DMS 273 (cell line): ENCODE data around the gene SMYD4.
"Not testable (repeated sequence)": the region's sequence is repeated elsewhere in the genome, so short reads cannot be mapped to it uniquely, and the experiment has no call there.

Experiments
- DNase-seq: peaks from one replicate; lab custom pipeline; 2025; ENCODE audit not compliant: unreplicated experiment; lab: John Stamatoyannopoulos, UW

Gene SMYD4

DNA sequence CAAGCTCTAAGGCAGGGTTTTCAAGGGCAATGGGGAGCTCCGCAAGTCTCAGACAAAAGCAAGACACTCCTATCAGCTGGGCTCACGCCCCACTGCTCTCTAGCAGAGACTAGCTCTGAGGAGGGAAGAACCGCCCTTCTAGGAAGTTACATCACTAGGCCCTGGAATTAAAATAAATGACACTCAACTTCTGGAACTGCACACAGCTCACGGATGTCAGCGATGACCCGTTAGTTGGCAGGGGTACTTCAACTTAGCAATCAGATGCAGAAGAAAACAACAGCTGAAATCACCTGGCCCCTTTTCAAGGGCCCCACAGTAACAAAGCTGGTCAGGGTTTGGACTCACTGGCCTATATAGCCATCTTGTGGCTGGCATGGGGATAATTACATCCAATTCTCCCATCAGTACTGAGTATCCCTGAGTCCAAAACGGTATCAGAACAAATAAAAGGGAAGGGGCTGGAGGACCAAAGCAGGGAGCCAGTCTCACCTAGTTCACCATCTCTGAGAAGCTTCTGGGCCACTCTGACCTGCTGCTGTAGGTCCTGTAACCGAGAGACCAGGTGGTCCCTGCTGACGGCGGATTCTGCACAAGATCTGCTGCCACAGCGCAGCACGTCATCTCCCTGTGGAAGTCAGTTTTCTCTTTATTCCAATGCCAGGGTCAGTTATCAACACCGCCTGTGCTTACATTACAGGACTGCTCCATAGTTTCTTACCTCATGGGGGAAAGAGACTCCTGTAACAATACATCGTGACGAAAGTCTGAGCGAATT, 45.7 kb downstream of the SMYD4 start:
- peak; percentile 44 for DNase-seq

DNA sequence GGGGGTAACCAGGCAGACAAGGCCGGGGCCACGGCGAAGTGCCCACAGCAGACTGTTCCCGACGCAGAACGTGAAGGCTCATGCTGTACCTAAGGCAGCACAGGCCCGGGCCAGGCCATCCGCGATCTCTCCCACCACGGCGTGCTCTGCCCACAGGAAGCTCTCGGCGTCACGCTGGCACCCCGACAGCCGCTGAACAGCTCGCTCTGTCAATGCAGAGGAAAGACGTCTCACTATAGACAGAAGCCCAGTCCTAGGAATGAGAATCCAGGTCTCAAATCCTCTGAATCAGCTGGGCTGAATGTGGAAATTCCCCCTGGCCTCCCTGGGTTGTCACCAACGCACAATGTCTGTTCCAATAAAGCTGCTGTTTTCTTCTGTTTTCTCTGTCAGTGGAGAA, 46.4 kb downstream of the SMYD4 start:
- DNase-seq: no peak

DNA sequence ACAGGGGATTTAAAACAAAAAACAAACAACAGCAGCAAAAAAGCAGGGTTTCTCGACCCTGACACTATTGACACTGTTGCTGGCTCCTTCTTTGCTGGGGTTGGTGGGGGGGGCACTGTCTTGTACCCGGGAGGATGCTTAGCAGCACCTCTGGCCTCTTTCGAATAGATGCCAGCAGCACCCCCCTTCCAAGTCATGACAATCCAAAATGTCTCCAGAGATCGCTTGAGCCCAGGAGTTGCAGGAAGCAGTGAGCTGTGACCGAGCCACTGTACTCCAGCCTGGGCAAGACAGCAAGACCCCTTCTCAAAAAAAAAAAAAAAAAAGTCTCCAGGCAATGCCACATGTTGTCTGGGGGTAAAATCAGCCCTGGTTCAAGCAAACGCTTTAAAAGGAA, 47.5 kb downstream of the SMYD4 start:
- DNase-seq: no peak

DNA sequence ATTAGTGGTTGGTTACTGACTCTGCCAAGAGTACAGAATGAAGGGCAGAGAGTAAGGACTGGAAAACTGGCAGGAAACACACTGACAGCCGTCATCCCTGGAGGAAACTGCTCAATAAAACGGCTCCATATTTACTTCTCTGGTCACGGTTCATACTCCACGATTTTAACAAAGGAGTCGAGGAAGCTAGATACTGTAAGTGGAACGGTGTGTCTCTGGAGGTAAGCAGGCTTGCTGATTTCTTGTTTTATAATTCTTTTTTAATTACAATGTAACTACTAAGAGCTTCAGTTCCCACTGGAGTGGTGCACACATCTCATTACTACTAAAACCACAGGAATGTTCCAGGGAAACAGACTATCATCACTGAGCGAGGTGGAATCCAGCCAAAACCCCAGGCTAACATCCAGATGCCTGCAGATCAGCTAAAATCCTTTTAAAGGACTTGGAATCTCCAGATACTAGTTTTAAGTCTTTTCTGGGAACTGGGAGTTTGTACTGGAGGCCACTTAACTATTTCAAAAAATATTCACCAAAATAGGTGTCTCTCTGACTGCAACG, 50.1 kb downstream of the SMYD4 start:
- peak; percentile 55 for DNase-seq

DNA sequence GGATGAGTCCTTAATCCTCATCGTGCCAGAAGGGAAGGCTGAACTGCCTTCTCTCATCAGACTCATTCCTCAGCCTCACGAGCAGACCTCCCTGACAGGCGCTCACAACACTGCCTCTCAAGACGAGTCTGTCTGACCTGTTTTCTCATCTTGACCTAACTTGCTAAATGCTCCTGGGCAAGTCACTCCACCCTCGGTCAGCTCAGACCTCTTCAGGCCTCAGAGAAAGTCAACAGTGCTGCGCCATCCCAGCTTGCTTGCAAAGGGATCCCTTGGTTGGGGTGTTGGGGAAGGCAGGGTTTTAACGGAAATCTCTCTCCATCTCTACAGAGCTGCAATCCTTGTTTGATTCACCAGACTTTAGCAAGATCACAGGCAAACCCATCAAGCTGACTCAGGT, 52.8 kb downstream of the SMYD4 start:
- DNase-seq: no peak

DNA sequence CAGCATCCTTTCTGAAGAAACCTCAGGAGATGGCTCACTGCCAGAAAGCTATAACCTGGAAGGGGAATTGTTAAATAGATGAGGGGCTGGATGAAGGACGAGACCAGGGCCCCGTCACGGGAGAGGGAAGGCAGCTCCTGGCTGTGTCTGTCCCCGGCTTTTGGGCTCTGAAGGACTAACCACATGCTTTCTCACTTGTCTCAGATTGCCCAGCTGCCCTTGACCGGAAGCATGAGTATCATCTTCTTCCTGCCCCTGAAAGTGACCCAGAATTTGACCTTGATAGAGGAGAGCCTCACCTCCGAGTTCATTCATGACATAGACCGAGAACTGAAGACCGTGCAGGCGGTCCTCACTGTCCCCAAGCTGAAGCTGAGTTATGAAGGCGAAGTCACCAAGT, 53.4 kb downstream of the SMYD4 start:
- DNase-seq: no peak

DNA sequence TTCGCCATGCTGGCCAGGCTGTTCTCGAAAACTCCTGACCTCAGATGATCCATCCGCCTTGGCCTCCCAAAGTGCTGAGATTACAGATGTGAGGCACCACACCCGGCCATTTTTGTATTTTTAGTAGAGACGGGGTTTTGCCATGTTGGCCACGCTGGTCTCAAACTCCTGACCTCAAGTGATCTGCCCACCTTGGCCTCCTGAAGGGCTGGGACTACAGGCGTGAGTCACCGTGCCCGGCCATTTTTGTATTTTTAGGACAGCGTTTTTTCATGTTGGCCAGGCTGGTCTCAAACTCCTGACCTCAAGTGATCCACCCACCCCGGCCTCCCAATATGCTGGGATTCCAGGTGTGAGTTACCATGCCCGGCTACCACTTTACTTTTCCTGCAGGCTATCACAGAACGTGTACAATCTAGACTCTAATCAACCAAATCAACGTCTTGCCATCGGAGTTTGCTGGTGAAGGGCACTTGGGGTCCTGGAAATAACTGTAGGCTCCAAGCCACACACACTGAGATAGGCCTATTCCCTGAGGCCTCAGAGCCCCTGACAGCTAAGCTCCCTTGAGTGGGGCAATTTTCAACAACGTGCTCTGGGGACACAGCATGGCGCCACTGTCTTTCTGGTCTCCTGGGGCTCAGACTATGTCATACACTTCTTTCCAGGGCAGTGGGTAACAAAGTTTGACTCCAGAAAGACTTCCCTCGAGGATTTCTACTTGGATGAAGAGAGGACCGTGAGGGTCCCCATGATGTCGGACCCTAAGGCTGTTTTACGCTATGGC, 55.1 kb downstream of the SMYD4 start:
- DNase-seq: no peak

DNA sequence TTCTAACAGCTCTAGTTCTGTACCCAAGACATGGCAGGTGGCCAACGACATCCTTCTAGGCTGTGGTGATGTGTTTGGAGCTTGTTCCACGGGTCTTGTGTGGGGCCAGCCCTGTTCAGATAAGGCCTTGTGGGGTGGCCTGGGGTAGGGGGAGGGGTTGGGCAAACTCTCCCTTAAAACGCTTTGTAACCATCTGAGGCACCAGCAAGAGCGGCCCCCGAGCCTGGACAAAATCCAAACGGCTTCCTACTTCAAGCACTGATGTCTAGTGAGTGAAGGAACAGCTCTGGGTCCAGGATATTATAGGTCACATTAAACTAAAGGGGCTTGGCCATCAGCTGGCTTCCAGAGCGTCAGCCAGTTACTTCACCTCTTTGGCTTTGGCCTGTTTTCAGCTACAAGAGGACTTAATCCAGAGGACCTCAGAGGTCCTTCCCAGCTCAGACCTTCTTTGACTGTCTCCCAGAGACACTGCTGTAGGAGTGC, 56.0 kb downstream of the SMYD4 start:
- DNase-seq: no peak

DNA sequence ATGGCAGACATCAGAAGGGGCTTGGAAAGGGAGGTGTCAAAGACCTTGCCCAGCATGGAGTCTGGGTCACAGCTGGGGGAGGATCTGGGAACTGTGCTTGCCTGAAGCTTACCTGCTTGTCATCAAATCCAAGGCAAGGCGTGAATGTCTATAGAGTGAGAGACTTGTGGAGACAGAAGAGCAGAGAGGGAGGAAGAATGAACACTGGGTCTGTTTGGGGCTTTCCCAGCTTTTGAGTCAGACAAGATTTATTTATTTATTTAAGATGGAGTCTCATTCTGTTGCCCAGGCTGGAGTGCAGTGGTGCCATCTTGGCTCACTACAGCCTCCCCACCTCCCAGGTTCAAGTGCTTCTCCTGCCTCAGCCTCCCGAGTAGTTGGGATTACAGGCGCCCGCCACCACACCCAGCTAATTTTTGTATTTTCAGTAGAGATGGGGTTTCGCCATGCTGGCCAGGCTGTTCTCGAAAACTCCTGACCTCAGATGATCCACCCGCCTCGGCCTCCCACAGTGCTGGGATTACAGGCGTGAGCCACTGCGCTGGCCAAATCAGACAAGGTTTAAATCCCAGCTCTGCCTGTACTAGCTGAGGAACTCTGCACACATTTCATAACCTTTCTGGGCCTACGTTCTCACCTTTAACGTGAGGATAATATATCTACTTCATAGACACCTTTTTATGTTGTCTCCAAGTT, 56.6 kb downstream of the SMYD4 start:
- not testable (repeated sequence) for DNase-seq

DNA sequence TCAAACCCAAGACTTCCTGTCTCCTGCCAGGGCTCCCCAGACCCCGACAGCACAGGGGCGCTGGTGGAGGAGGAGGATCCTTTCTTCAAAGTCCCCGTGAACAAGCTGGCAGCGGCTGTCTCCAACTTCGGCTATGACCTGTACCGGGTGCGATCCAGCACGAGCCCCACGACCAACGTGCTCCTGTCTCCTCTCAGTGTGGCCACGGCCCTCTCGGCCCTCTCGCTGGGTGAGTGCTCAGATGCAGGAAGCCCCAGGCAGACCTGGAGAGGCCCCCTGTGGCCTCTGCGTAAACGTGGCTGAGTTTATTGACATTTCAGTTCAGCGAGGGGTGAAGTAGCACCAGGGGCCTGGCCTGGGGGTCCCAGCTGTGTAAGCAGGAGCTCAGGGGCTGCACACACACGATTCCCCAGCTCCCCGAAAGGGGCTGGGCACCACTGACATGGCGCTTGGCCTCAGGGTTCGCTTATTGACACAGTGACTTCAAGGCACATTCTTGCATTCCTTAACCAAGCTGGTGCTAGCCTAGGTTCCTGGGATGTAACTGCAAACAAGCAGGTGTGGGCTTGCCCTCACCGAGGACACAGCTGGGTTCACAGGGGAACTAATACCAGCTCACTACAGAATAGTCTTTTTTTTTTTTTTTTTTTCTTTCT, 59.8 kb downstream of the SMYD4 start:
- DNase-seq: peak; percentile 46

DNA sequence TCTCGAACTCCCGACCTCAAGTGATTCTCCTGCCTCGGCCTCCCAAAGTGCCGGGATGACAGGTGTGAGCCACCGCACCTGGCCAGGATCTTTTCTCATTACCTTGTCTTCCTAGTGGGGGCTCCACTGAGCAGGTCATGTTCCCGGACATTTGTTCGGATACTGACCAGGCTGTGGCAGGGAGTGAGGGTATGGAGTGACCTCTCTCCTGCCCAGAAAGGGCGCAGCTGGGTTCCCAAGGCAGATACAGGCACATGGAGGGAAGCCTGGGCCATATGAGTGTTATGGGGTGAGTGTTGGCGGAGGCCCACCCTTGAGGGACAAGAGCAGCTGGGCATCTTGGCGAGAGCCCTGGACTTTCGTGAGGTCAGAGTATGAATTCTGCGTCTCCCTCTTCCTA, 62.3 kb downstream of the SMYD4 start:
- DNase-seq: no peak

DNA sequence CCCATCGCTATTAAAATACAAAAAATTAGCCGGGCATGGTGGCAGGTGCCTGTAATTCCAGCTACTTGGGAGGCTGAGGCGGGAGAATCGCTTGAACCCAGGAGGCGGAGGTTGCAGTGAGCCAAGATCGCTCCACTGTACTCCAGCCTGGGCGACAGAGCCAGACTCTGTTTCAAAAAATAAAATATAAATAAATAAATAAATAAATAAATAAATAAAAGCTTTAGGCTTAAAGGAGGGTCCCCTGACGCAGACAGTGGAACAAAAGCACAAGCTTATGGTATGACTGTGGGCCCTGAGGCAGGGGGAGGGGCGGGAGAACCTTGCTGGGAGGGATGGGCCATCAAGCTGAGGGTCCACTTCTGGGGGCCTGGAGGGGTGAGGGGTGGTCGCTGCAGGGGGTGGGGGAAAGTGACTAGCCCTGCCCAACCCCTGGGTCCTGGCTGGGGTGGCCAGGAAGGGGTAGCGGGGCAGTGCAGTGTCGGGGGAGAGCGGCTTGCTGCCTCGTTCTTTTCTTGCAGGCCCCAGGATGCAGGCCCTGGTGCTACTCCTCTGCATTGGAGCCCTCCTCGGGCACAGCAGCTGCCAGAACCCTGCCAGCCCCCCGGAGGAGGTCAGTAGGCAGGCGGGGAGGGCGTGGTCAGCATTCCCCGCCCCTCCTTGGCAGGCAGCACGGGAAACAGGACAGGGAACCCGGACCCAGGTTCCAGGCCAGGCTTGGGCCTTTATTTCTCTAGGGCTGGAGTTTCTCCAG, 63.1 kb downstream of the SMYD4 start:
- peak; percentile 29 for DNase-seq

DNA sequence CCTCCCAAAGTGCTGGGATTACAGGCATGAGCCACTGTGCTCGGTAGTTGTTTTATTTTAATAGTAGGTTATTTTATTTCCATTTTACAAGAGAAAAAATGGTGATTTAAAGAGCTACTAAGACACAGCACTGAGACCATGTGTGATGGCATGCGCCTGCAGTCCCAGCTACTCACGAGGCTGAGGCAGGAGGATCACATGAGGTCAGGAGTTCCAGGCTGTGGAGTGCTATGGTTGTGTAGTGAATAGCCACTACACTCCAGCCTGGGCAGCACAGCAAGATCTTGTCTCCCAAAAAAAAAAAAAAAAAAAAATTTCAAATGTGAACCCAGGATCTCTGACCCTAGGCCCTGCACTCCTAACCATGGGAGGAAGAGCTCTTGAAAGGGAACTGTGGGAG, 64.1 kb downstream of the SMYD4 start:
- no peak for DNase-seq

DNA sequence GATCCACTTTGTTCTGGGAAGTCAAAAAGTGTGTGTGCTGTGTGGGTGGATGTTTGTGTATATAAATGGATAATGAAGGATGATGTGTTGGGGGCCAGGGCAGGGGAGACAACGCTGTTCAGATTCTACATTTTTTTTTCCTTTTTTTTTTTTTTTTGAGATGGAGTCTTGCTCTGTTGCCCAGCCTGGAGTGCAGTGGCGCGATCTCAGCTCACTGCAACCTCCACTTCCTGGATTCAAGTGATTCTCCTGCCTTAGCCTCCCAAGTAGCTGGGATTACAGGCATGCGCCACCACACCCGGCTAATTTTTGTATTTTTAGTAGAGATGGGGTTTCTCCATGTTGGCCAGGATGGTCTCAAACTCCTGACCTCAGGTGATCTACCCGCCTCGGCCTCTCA, 65.0 kb downstream of the SMYD4 start:
- not testable (repeated sequence) for DNase-seq

DNA sequence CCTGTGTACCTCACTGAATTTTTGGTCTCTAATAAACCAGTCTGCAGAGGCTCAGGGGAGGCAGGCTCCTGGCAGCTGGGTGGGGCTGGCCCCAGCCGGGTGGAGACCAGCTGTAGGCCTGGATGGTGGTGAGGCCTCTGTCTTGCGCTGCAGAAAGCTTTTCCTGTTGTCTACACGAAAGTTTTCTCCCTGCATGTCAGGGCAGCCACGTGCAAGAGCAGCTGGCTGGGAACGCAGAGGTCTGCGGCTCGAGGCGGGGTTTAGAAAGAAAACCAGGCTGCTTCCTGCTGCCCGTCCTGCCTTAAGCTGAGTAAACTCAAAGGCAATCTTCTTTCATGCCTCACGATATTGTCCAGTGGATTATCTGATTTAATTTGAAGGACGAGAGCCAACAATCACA, 65.4 kb downstream of the SMYD4 start:
- peak; percentile 38 for DNase-seq

DNA sequence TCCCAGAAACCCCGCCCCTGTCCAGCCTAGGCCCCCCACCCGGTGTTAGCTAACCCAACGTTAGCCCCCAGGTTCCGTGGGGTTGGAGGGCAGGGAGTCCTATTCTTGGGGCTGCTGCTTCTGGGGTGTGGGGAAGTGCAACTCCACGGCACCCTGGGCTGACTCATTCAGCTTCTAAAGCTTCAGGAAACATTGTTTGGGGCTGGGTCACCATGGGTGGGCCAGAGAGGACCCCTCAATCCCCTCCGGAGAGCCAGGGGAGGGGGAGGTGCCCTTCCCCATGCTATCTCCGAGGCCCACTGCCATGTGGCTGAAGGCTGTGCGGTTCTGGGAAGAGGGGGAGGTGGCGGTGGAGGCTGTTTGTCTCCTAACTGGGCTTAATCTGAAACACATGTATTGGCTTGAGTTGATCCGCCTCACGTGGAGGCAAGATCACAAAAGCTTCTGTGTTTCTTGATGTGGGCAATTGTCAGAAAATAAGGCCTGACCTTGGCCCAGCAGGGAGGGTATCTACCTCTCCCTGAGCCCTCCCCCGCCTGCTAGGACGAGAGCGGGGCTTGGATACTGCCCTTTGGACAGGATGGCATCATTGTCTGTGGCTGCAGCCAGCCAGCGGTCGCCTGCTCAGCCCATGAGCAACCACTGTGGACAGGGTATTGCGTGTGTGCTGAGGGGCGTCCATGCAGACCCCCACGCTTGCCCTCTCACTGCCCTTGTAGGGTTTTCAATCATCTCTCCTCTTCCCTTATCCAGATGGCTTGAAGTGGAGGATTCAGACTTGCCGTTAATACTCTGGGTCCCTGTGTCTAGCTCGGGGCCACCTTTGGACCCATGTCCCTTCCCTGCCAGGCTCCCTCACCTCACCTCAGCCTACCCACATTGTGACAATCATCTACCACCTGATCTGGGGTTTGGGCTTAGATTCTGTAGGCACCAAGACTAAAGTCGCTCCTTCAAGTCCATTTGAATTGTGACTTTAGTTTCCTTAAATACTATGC, 66.5 kb downstream of the SMYD4 start:
- DNase-seq: no peak

DNA sequence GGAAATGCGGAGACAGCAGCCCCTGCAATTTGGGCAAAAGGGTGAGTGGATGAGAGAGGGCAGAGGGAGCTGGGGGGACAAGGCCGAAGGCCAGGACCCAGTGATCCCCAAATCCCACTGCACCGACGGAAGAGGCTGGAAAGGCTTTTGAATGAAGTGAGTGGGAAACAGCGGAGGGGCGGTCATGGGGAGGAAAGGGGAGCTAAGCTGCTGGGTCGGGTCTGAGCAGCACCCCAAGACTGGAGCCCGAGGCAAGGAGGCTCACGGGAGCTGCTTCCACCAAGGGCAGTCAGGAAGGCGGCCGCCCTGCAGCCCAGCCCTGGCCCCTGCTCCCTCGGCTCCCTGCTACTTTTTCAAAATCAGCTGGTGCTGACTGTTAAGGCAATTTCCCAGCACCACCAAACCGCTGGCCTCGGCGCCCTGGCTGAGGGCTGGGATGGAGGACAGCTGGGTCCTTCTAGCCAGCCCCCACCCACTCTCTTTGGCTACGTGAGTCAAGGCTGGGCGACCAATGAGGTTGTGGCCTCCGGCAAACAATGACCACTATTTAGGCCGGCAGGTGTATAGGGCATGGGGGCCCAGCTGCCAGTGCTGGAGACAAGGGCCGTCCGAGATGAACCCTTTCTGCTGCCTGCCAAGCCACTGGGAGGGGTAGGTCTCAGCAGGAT, 67.3 kb downstream of the SMYD4 start:
- peak; percentile 31 for DNase-seq

DNA sequence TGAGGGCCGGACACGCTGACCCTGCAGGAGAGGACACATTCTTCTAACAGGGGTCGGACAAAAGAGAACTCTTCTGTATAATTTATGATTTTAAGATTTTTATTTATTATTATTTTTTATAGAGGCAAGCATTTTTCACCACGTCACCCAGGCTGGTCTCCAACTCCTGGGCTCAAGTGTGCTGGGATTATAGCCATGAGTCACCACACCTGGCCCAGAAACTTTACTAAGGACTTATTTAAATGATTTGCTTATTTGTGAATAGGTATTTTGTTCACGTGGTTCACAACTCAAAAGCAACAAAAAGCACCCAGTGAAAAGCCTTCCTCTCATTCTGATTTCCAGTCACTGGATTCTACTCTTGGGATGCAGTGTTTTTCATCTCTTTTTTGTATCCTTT, 70.2 kb downstream of the SMYD4 start:
- no peak for DNase-seq
